Measurements from ENCODE around the gene CAB39L. TPM values are rescaled to one million over a fixed set of nuclear protein-coding genes. Genes with fewer than 3 reads are reported as not detected.

CAB39L gene
- total and polyA plus RNA-seq, 2 of the 4 experiments (the other 2 are of a cell fraction), result 8.5 to 16.7 TPM

DNA sequence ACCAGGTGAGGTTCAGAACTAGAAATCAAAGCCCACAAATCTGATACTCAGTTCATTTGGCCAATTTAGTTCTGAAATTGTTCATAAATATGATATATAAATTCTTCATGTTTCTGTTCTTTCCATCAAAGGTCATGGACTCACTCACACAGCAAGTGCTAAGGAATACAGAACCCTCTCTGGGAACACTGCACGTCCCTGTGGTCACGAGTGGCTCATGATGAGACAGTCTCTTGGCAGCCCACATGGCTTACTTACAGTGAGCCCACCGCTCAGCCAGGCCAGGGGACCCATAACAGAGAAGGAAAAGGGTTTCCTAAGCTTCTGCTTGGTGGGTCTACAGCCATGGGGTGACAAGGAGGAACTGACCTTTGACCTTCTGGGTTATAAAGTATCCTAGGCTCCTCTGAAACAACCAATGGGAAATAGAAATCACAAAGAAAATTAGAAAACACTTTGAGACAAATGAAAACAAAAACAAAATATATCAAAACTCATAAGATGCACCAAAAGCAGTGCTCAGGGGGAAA, 128.8 kb downstream of the CAB39L start:
- Histone ChIP-seq H3K14ac (replicated peaks; ENCODE audit: low read depth, low read length) (peak overlapping the region; percentile 80), H2BK120ac (ENCODE audit: low read depth, low read length) (peak overlapping the region; percentile 95), H4K20me1 (ENCODE audit: insufficient read depth, low read length) (no peaks in the 10 kb centered on the region), H2BK5ac (ENCODE audit: low read depth, low read length, poor library complexity, severe bottlenecking) (peak overlapping the region; percentile 99), H3K4ac (ENCODE audit: low read depth, low read length) (peak overlapping the region; percentile 98), H2AK9ac (replicated peaks; ENCODE audit: low read depth, low read length, poor library complexity) (peak overlapping the region; percentile 18), H3K4me1 (ENCODE audit: control insufficient read depth, insufficient read depth, low read length) (peaks cover 18% of the 10 kb centered on the region), H3K36me3 (ENCODE audit: control insufficient read depth, insufficient read depth, low read length) (peaks cover 3% of the 10 kb centered on the region; the same call in 1 of the 2 replicates), H3K9ac (ENCODE audit: low read depth, low read length) (no peak overlapping the region; the same call in 1 of the 2 replicates), H2AFZ (replicated peaks; ENCODE audit: low read length, poor library complexity) (peak overlapping the region; percentile 39), H3K56ac (ENCODE audit: extremely low read depth, insufficient read depth, low read length) (peak overlapping the region; percentile 98), H3K79me1 (ENCODE audit: low read depth in 1 of 2, low read length in 2 of 2) (peaks cover 3 to 18% of the 10 kb centered on the region in 2 experiments; a peak in 2 of 4 replicates), H3K27me3 (ENCODE audit: control insufficient read depth, insufficient read depth, low read length) (no peaks in the 10 kb centered on the region), H3K9me3 (ENCODE audit: control insufficient read depth, insufficient read depth, low read length) (no peaks in the 10 kb centered on the region), H2BK15ac (ENCODE audit: low read depth, low read length) (peak overlapping the region; percentile 96), H2AK5ac (ENCODE audit: low read depth, low read length) (peak overlapping the region; percentile 97), H4K5ac (ENCODE audit: low read depth, low read length) (peak overlapping the region; percentile 98), H3K4me3 (ENCODE audit: insufficient read depth, low read depth, low read length) (no peak overlapping the region), H3K27ac (ENCODE audit: insufficient read depth, low read length) (peak overlapping the region; percentile 97), H3K18ac (ENCODE audit: low read depth, low read length) (peak overlapping the region; percentile 90), H3K9me1 (ENCODE audit: insufficient read depth, low read length) (peaks cover 22% of the 10 kb centered on the region), H3K23ac (ENCODE audit: low read depth, low read length) (peak overlapping the region; percentile 91), H2BK20ac (ENCODE audit: low read depth, low read length) (peak overlapping the region; percentile 98), H3K4me2 (ENCODE audit: low read depth, low read length) (peak overlapping the region; percentile 73; the same call in 1 of the 2 replicates), H4K8ac (ENCODE audit: low read depth in 2 of 2, low read length in 2 of 2) (peak overlapping the region; percentile 90 to 97), H4K91ac (ENCODE audit: insufficient read depth, low read depth, low read length) (peak overlapping the region; percentile 98)
- intact Hi-C loops (cut with micrococcal nuclease) (loop anchor here (2.0 kb wide), 1 partner anchor 130 kb away; the partner anchor contains the start of genes CAB39L and SETDB2), dilution Hi-C loops (cut with HindIII; ENCODE audit: low sequenced_read_pairs, unreplicated experiment) (no loop called here), in situ Hi-C loops (cut with MboI; ENCODE audit: low sequenced_read_pairs) (no loop called here)
- DNase-seq, result peak; percentile 75
- no peak for ATAC-seq (ENCODE audit: low read depth)
- WGBS, 2 experiments (ENCODE audit: extremely low coverage in 2 of 2, insufficient read length in 1 of 2), result 60% methylated on average over 1 of the region's 3 CpGs; no CpG with 5 or more reads in 1 of the 2 experiments
- BruUV-seq (replicated peaks), result no TSS peak
- POLR2A ChIA-PET (ENCODE audit: unreplicated experiment), result no interaction called here
- CTCF ChIA-PET, result interaction anchor here (1.6 kb wide), 1 partner anchor 120 kb away, joined by 4 read pairs; no protein-coding TSS in a partner anchor
- TF ChIP-seq NFE2L2 (IDR thresholded peaks at IDR 0.05; ENCODE audit: low read depth, low read length) (no peak), BHLHE40 (IDR thresholded peaks at IDR 0.05; ENCODE audit: low read depth, low read length) (peak; percentile 43; the same call in 1 of the 2 replicates)
- TF ChIP-seq, protein P1, sequence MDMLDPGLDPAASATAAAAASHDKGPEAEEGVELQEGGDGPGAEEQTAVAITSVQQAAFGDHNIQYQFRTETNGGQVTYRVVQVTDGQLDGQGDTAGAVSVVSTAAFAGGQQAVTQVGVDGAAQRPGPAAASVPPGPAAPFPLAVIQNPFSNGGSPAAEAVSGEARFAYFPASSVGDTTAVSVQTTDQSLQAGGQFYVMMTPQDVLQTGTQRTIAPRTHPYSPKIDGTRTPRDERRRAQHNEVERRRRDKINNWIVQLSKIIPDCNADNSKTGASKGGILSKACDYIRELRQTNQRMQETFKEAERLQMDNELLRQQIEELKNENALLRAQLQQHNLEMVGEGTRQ (IDR thresholded peaks at IDR 0.05; ENCODE audit: low read depth, low read length), result peak; percentile 38; the same call in 1 of the 2 replicates
